K562 (cell line): ENCODE measurements around the gene NEU1. TPM values are rescaled to one million over a fixed set of nuclear protein-coding genes. Genes with fewer than 3 reads are reported as not detected.

Experiments
- ARHGAP35 ChIP-seq: fragments of 450-650 bp; IDR thresholded peaks from 2 replicates; pipeline ENCODE4 v1.6.1; 2018; ENCODE audit not compliant: partially characterized antibody
- ARID2 ChIP-seq: fragments of 450-650 bp; IDR thresholded peaks from 2 replicates; pipeline ENCODE4 v1.6.1; 2017; ENCODE audit warnings: antibody characterized with exemption, mild to moderate bottlenecking
- CREB3L1 ChIP-seq: fragments of 450-650 bp; IDR thresholded peaks from 2 replicates; pipeline ENCODE4 v1.6.1; 2014; ENCODE audit warnings: low read depth, mild to moderate bottlenecking, moderate library complexity, borderline replicate concordance
- CTCFL ChIP-seq: IDR thresholded peaks from 2 replicates; pipeline ENCODE4 v1.6.1; 2011; ENCODE audit warnings: borderline replicate concordance, low read depth, mild to moderate bottlenecking, moderate library complexity, low read length; ENCODE audit not compliant: insufficient read depth, poor library complexity, severe bottlenecking
- FOXP1 ChIP-seq: sonication (generic); formaldehyde crosslinking; IDR thresholded peaks from 2 replicates; pipeline ENCODE4 v1.8.0; 2022; ENCODE audit warnings: mild to moderate bottlenecking, missing genetic modification reagents
- JUN ChIP-seq, 2 experiments: sonication (generic) in 1 of 2; formaldehyde crosslinking in 1 of 2; IDR thresholded peaks; 2 replicates each; pipeline versions ENCODE4 v1.6.1 to v1.8.0; 2012 to 2022; ENCODE audit warnings: borderline replicate concordance in 2 of 2, mild to moderate bottlenecking in 2 of 2, improper control_type of control experiment in 1 of 2, low read depth in 1 of 2, low read length in 1 of 2, missing genetic modification reagents in 1 of 2
- MAFK ChIP-seq: IDR thresholded peaks from 2 replicates; pipeline ENCODE4 v1.6.1; 2011; ENCODE audit warnings: low read length, improper control_type of control experiment
- MLX ChIP-seq, 2 experiments: fragments of 450-650 bp in 1 of 2; sonication (generic) in 1 of 2; formaldehyde crosslinking; conservative IDR thresholded peaks; 2 replicates each; pipeline versions ENCODE4 v1.4.0 to v1.8.1; 2020 to 2022; ENCODE audit warnings: mild to moderate bottlenecking in 1 of 2, missing genetic modification reagents in 1 of 2
- PTBP1 ChIP-seq: fragments of 200-400 bp; formaldehyde crosslinking; IDR thresholded peaks from 2 replicates; pipeline ENCODE4 v1.6.1; 2017; ENCODE audit warnings: low read depth, low read length
- RBFOX2 ChIP-seq: fragments of 200-400 bp; formaldehyde crosslinking; IDR thresholded peaks from 2 replicates; pipeline ENCODE4 v1.6.1; 2017; ENCODE audit warnings: low read depth, mild to moderate bottlenecking, low read length, moderate library complexity
- TOE1 ChIP-seq, 2 experiments: fragments of 450-650 bp in 1 of 2; sonication (generic) in 1 of 2; formaldehyde crosslinking in 1 of 2; IDR thresholded peaks; 2 replicates each; pipeline versions ENCODE4 v1.7.1 to v1.8.0; 2016 to 2022; ENCODE audit warnings: borderline replicate concordance in 2 of 2, mild to moderate bottlenecking in 2 of 2, antibody characterized with exemption in 1 of 2, inconsistent platforms in 1 of 2, low read depth in 1 of 2, missing genetic modification reagents in 1 of 2, moderate library complexity in 1 of 2
- U2AF2 ChIP-seq: fragments of 200-400 bp; formaldehyde crosslinking; optimal IDR thresholded peaks from 2 replicates; pipeline ENCODE3; 2017; ENCODE audit warnings: low read depth, mild to moderate bottlenecking, low read length
- USF1 ChIP-seq: sonication (generic); formaldehyde crosslinking; IDR thresholded peaks from 2 replicates; pipeline ENCODE4 v1.9.0; 2022; ENCODE audit warnings: mild to moderate bottlenecking, missing genetic modification reagents
- ZBTB49 ChIP-seq: sonication (generic); formaldehyde crosslinking; IDR thresholded peaks from 2 replicates; pipeline ENCODE4 v1.8.0; 2022; ENCODE audit warnings: missing genetic modification reagents, mild to moderate bottlenecking, borderline replicate concordance
- ZC3H4 ChIP-seq: sonication (generic); formaldehyde crosslinking; IDR thresholded peaks from 2 replicates; pipeline ENCODE4 v1.9.0; 2021; ENCODE audit warnings: missing genetic modification reagents, borderline replicate concordance
- ZEB2 ChIP-seq: fragments of 450-650 bp; IDR thresholded peaks from 2 replicates; pipeline ENCODE4 v1.6.1; 2016
- ZSCAN29 ChIP-seq: fragments of 450-650 bp; IDR thresholded peaks from 2 replicates; pipeline ENCODE4 v1.6.1; 2017
- polyA plus RNA-seq, 8 experiments: library from polyadenylated mRNA; depleted of rRNA in 4 of 8; stranded (reverse) in 5 of 8; unstranded in 3 of 8; fragments of >200 nt; fragmentation: Nextera tagmentation in 2 of 8; fragmentation: Illumina TruSeq in 1 of 8; extraction: Ambion mirVana in 2 of 8; extraction: Trizol in 1 of 8; gene quantifications; 2 replicates each; pipeline versions ENCODE4 v1.2.1 to v1.2.3, GENCODE V29; 2011 to 2014; ENCODE audit warnings: inconsistent platforms in 1 of 8, missing spikeins in 1 of 8
- total RNA-seq, 7 experiments: library from RNA; depleted of rRNA in 6 of 7; stranded (reverse); fragments of >200 nt in 6 of 7; fragmentation: Illumina TruSeq in 2 of 7; extraction: Trizol in 2 of 7; gene quantifications; 2 replicates each; pipeline versions ENCODE4 v1.2.1 to v1.2.3, GENCODE V29; 2011 to 2021; ENCODE audit warnings: low replicate concordance in 1 of 7

The NEU1 gene
- total and polyA plus RNA-seq, 9 of the 15 experiments (the other 6 are each of a cell fraction or from before 2014, with no cell fraction given) = 14.8 to 67.8 (median 51.0) TPM

- TF ChIP-seq CREB3L1 (peak; percentile 74), PTBP1 (0 out of 2 replicates have a peak, but pooled peaks have one; percentile 51), ZC3H4 (peak; percentile 69), MAFK (no peak), ARHGAP35 (no peak), CTCFL (no peak), ZBTB49 (peak; percentile 95; the same call in 1 of the 2 replicates), ARID2 (peak; percentile 65), U2AF2 (no peak), JUN (IDR thresholded peaks at IDR 0.05; ENCODE audit: borderline replicate concordance, low read depth, low read length) (peak; percentile 30), JUN (CRISPR knock-in tag; IDR thresholded peaks at IDR 0.05; ENCODE audit: borderline replicate concordance) (peak; percentile 84; the same call in 1 of the 2 replicates), RBFOX2 (peak; percentile 99), FOXP1 (peak; percentile 69), USF1 (CRISPR knock-in tag) (0 out of 2 replicates have a peak, but pooled peaks have one; percentile 15), TOE1 (IDR thresholded peaks at IDR 0.05; ENCODE audit: borderline replicate concordance) (no peak), TOE1 (CRISPR knock-in tag; IDR thresholded peaks at IDR 0.05; ENCODE audit: borderline replicate concordance, low read depth) (peak; percentile 83; the same call in 1 of the 2 replicates), MLX (CRISPR knock-in tag; conservative IDR thresholded peaks at IDR 0.05) (peak; percentile 94 to 95), ZSCAN29 (no peak; the same call in 1 of the 2 replicates), ZEB2 (peak; percentile 62; the same call in 1 of the 2 replicates)
Observed at GRCh38 chr6:31834367-31835250, 28.0 kb downstream of the NEU1 start (continued).
